IMR-90 (cell line): Measurements from ENCODE around the gene TICAM1.

Experiments used
- BHLHE40 ChIP-seq: fragments of 150-350 bp; IDR thresholded peaks from 2 replicates; pipeline ENCODE4 v1.6.1; 2016; ENCODE audit warnings: mild to moderate bottlenecking, low read depth, low read length
- CEBPB ChIP-seq: IDR thresholded peaks from 2 replicates; pipeline ENCODE4 v1.6.1; 2012; ENCODE audit warnings: low read depth, low read length, improper control_type of control experiment
- FOS ChIP-seq: fragments of 150-350 bp; IDR thresholded peaks from 2 replicates; pipeline ENCODE4 v1.6.1; 2016; ENCODE audit warnings: low read depth, low read length
- MXI1 ChIP-seq: IDR thresholded peaks from 2 replicates; pipeline ENCODE4 v1.6.1; 2012; ENCODE audit warnings: low read depth, mild to moderate bottlenecking, low read length, moderate library complexity, borderline replicate concordance
- POLR2A ChIP-seq: IDR thresholded peaks from 2 replicates; pipeline ENCODE4 v1.6.1; 2012; ENCODE audit warnings: mild to moderate bottlenecking, low read depth, low read length
- RAD21 ChIP-seq: IDR thresholded peaks from 2 replicates; pipeline ENCODE4 v1.6.1; 2012; ENCODE audit warnings: low read length, improper control_type of control experiment
- TF ChIP-seq, protein P1 (sequence below): conservative IDR thresholded peaks from 2 replicates; pipeline ENCODE4 v1.5.1; 2012; ENCODE audit warnings: mild to moderate bottlenecking, low read depth, low read length, improper control_type of control experiment
- TF ChIP-seq, protein P2 (sequence below): fragments of 150-350 bp; IDR thresholded peaks from 2 replicates; pipeline ENCODE4 v1.6.1; 2017; ENCODE audit warnings: mild to moderate bottlenecking, antibody characterized with exemption, low read length, low read depth

DNA sequence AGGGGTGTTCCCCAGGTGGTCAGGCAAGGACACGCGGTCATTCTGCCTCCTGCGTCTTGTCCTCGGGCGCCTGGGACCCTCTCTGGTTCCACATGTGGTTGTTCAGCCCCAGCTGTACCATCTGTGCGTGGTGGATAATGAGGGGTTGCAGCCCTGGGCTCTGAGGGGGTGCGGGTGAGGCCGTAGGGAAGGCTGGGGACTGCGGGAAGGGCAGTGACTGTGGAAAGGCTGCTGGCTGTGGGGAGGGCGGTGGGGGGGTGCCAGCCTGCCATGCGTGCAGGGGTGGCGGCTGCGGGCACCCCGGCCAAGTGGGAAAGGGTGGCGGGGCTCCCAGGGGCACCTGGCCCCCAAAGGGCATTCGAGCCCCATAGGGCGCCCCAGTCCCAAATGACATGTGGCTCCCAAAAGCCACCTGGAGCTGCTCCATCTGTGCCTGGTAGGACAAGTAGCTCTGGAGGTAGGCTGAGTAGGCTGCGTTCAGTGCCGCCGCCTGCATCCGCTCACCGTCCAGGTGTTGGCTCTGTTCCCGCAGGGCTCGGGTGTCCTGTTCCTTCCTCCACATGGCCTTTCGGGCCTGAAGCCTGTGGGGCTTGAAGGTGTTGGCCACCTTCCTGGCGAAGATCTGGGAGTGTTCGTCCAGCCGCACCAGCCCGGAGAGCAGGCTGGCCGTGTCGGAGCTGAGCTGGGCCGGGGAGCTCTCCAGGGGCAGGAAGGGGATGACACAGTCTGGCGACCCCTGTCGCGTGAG lies 15.1 kb downstream of the TICAM1 start:
- TF ChIP-seq, protein P1, sequence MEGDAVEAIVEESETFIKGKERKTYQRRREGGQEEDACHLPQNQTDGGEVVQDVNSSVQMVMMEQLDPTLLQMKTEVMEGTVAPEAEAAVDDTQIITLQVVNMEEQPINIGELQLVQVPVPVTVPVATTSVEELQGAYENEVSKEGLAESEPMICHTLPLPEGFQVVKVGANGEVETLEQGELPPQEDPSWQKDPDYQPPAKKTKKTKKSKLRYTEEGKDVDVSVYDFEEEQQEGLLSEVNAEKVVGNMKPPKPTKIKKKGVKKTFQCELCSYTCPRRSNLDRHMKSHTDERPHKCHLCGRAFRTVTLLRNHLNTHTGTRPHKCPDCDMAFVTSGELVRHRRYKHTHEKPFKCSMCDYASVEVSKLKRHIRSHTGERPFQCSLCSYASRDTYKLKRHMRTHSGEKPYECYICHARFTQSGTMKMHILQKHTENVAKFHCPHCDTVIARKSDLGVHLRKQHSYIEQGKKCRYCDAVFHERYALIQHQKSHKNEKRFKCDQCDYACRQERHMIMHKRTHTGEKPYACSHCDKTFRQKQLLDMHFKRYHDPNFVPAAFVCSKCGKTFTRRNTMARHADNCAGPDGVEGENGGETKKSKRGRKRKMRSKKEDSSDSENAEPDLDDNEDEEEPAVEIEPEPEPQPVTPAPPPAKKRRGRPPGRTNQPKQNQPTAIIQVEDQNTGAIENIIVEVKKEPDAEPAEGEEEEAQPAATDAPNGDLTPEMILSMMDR, result no peak
- TF ChIP-seq RAD21, result no peak
- TF ChIP-seq CEBPB, result no peak
- TF ChIP-seq, protein P2, sequence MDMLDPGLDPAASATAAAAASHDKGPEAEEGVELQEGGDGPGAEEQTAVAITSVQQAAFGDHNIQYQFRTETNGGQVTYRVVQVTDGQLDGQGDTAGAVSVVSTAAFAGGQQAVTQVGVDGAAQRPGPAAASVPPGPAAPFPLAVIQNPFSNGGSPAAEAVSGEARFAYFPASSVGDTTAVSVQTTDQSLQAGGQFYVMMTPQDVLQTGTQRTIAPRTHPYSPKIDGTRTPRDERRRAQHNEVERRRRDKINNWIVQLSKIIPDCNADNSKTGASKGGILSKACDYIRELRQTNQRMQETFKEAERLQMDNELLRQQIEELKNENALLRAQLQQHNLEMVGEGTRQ, result no peak
- TF ChIP-seq MXI1, result no peak
- TF ChIP-seq FOS, result no peak
- no peak for TF ChIP-seq POLR2A
- no peak for TF ChIP-seq BHLHE40
